NB4 (cell line): Measurements from ENCODE around the gene OTOP2.

Source experiments
- CTCF ChIP-seq: IDR thresholded peaks from one replicate; pipeline ENCODE4 v1.5.1; 2012; ENCODE audit warnings: low read depth, low read length
- POLR2A ChIP-seq: IDR thresholded peaks from 2 replicates; pipeline ENCODE4 v1.6.1; 2011; ENCODE audit warnings: mild to moderate bottlenecking; ENCODE audit not compliant: insufficient read length; ENCODE audit errors: extremely low read depth

- TF ChIP-seq CTCF (no peak), POLR2A (no peak)
Observed at GRCh38 chr17:74882517-74883240, 41.4 kb upstream of the OTOP2 start.
